Body of pancreas (tissue), 4 donors: Measurements from ENCODE around the gene KDELR1.

Experiments used
- CTCF ChIP-seq, 7 experiments: fragments of 450-650 bp in 4 of 7; fragments of 200-600 bp in 3 of 7; sonication (generic) in 3 of 7; IDR thresholded peaks; one replicate each; pipeline ENCODE4 v1.5.1; 2016 to 2019; ENCODE audit warnings: antibody characterized with exemption in 7 of 7
- POLR2A ChIP-seq, 3 donors: fragments of 450-650 bp; IDR thresholded peaks; one replicate each; pipeline ENCODE4 v1.6.1; 2016; ENCODE audit warnings: antibody characterized with exemption in 3 of 3, mild to moderate bottlenecking in 2 of 3

GRCh38 chr19:48342841-48343540 is 48.4 kb downstream of the KDELR1 start:
- TF ChIP-seq CTCF (IDR thresholded peaks at IDR 0.05) (no peak), POLR2A (IDR thresholded peaks at IDR 0.05) (no peak)
